ENCODE measurements around the gene SMS.
A peak's percentile ranks its signal among the peaks of the same experiment; 100 is the strongest.
"Not testable (repeated sequence)": the region's sequence is repeated elsewhere in the genome, so short reads cannot be mapped to it uniquely, and the experiment has no call there.

SMS gene

GRCh38 chrX:21940356-21940829 lies at the start of gene SMS:
Gene SMS, plus strand, starts transcription at chrX:21940709. Its CDS starts 116 bp downstream, at chrX:21940825.
- DNase-seq, result peak; percentile 61

- no peak for DNase-seq
Measured at GRCh38 chrX:21905313-21905712, 35.2 kb upstream of the SMS start.

- no peak for DNase-seq
Measured at GRCh38 chrX:21905953-21906352, 34.6 kb upstream of the SMS start.

- no peak for DNase-seq
Measured at GRCh38 chrX:21907260-21907659, 33.2 kb upstream of the SMS start.

DNA sequence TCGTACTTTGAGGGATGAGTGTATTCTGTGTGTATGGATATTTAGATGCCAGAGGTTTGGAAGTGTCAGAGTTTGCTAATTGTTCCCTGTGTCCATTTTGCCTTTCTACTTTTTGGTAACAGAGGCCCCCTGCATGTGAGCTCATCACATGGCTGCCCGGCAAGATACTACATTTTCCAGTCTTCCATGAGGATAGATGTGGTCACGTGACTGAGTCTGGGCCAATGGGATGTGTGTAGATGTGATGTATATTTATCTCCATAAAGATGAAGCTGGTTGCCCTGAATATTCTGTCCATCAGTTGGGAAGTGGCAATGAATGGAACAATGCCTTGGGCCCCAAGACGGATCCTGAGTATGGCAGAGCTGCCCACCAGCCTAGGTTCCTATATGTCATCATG lies 29.0 kb upstream of the SMS start:
- no peak for DNase-seq

DNA sequence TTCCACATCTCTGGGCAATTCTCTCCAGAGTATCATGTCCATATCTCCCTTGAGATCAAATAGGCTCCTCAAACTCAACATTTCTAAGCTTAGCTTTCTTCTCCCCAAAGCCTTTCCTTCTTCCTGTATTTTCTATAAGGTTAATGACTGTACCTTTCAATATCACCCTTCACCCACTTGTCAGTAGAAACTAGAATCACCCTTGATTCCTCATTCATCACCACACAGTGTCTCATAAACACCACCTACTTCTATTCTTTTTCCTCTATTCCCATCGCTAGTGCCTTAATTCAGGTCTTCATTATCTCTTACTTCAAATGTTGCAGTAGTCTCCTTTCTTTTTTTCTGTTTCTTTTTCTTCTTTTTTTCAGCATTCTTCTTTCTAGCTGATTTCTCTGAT lies 28.3 kb upstream of the SMS start:
- no peak for DNase-seq

- DNase-seq, result no peak
Measured at GRCh38 chrX:21912989-21913388, 27.5 kb upstream of the SMS start.

DNA sequence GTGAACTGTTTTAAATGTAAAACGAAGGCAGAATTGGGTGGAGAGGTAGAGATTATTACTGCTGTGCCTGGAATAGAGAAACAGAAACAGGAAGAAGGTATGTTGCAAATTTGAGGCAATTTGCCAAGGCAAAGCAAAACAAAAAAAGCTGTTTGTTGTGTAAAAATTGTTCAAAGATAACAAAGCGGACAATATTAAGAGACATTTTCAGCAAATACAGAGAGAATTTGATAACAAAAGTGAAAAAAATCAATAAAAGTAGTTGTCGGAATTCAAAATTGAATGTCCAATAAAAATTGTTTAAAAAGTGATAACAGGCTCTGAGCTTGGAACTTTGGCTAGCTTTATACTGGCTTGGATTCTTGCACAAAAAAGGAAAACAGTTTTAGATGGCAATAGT lies 14.4 kb upstream of the SMS start:
- DNase-seq, result no peak

DNA sequence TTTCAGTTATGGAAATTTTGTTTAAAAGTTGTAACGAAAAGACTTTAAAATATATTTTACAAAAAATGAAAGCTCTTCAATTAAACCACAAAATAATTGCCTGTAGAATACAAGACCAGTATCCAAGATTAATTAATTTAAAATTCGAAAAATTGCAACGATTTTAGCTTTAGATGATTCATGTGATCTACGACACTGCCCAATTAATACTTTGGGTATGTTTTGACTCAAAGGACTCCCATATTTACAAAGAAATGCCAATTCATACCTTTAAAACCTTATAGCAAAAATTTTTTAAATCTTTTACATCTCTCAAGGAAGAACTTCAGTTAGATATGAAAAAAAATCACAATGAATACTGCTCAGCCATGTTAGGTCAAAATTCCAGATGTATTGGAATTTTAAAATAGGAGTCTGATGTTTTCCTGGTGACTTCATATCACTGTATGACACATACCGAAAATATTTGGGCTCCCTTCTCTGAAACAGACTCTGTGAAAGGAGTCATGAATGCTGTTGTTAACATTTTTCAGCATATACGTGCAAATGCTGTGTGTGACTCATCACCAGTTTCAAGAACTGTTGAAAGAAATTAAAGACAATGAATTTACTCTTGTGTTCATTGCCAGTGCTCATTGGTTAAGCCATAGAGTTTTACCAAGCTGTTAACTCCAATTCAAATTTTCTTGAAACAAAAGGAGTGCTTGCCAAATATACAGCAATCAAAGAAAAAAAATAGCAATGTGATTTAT lies 13.8 kb upstream of the SMS start:
- no peak for DNase-seq

- no peak for DNase-seq
Measured at GRCh38 chrX:21929209-21929608, 11.3 kb upstream of the SMS start.

- DNase-seq, result no peak
Measured at GRCh38 chrX:21930986-21931385, 9.5 kb upstream of the SMS start.

GRCh38 chrX:21932292-21933002 lies 8.1 kb upstream of the SMS start:
- no peak for DNase-seq

- no peak for DNase-seq
Measured at GRCh38 chrX:21933077-21933476, 7.4 kb upstream of the SMS start.

DNA sequence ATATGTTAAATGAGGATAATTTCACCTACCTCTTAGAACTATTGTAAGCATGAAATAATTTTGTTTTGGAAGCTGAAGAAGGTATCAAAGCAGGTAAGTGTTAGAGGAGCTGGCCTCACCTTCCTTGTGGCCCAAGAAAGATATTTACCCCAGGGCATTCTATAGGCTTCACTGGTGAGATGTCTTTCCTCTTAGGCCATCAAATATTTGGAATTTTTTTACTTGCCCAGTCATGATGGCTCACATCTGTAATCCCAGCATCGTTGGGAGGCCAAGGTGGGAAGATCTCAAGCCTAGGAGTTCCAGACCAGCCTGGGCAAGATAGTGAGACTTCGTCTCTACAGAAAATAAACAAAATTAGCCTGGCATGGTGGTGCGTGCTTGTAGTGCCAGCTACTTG lies 6.1 kb upstream of the SMS start:
- no peak for DNase-seq

- DNase-seq, result no peak
Measured at GRCh38 chrX:21939906-21940305, 603 bp upstream of the SMS start.

DNA sequence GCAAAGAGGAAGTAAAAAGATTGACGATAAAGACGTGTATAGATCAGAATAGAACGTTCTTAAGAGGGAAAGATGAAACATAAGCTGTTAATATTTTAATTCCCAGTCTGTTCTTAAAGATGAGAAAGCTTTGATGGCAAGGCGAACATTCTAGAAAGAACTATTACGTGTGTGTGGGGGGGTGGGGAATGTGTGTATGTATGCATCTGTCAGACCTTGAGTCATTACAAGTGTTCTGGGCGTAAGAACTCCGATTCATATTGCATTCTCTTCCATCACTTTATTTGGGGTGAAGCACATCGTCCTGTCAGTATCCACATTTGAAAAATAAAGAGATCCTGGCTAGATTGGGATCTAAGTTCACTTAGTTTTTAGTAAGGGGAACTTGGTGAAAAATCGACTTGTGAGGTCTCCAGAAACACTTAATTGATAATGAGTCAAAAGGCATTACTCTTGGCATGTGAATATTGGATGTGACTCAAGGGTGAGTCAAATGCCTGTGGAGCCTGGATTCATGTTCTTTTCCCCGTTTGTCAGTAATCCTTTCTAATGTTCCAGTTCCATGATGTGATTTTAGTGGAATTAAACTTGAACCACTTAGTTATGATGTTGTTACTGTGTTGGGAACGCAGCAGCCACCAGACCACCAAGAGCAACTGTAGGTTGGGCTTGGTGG lies 3.1 kb downstream of the SMS start:
- no peak for DNase-seq

DNA sequence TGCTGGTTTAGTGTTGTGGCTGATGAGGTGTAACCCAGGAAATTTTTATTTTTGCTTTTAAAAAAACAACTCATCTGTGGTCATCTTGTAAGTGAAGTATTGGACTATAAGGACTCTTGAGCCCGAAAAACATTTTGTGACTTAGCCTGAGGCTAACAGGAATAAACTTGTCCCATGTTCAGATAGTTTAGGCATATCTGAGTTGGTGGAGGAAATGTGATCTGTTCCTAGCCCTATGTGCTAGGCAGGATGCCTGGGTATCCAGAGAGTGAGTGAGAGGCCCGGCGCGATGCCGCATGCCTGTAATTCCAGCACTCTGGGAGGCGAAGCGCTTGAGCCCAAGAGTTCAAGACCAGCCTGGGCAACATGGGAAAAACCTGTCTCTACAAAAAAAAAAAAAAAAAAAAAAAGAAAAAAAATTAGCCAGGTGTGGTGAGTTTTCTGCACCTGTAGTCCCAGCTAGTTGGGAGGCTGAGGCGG lies 3.7 kb downstream of the SMS start:
- no peak for DNase-seq

DNA sequence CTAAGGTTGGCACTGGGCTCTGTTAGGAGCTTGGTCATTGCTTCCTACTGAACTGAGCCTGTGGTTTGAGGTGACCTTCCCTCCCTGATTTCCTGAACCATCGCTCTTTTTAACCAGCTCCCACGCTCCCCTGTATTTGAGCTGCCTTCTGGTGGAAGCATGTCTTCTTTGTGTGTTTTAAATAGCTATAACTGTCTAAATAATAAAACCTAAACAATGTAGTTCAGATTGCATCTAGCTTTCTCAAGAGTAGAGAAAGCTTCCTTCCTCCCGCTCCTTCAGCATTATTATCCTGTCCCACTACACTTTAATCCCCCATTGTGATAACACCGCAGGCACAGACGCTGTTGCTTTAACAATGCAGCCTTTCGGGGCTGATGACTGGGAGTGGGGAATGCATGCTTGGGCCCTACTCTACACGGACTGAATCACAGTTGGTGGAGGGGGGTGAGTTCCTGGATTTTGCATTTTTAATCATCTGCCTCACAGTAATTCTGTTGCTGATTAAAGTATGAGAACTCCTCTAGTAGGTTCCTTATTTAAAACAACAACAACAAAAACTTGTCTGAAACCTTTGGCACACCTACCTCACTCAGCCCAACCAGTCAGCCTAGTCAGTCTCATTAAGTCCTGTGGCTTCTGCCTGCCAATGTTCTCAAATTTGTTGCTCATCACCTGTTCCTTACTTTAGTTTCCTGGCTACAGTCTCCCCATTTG lies 6.6 kb downstream of the SMS start:
- no peak for DNase-seq

DNA sequence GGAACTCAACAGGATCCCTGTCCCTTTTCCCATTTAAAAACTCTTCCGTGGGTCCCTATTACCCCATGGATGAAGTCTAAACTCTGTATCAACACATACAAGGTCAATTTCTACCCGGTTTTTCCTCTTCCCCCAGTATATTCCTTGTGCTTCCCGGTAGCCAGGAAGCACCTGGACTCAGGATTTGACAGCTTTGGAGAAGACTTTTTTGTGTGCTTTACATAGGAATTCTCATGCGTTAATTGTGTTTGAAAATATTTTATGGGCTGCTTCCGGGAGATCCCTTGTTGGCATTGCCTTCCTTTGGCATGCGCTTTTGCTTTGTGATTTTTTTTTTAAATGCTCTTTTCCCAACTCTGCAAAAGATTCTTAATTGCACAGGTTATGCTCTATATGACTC lies 7.2 kb downstream of the SMS start:
- no peak for DNase-seq

- DNase-seq, result no peak
Measured at GRCh38 chrX:21948897-21949578, 8.5 kb downstream of the SMS start.

- no peak for DNase-seq
Measured at GRCh38 chrX:21949689-21950088, 9.2 kb downstream of the SMS start.

DNA sequence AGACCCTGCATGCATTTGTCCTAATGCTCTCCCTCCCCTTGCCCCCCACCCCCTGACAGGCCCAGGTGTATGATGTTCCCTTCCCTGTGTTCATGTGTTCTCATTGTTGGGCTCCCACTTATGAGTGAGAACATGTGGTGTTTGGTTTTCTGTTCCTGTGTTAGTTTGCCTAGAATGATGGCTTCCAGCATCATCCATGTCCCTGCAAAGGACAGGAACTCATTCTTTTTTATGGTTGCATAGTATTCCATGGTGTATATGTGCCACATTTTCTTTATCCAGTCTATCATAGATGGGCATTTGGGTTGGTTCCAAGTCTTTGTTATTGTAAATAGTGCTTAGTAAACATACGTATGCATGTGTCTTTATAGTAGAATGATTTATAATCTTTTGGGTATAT lies 10.0 kb downstream of the SMS start:
- not testable (repeated sequence) for DNase-seq

DNA sequence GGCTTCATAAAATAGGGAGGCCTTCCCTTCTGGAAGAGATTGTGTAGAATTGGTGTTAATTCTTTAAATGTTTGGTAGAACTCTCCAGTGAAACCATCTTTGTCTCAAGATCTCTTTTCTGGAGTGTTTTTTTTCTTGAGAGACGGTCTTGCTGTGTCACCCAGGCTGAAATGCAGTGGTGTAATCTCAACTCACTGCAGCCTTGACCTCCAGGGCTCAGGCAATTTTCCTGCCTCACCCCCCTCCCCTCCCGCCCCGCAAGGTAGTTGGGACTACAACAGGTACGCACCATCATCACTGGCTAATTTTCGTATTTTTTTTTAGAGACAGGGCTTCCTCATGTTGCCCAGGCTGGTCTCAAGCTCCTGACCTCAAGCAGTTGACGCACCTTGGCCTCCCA lies 12.1 kb downstream of the SMS start:
- DNase-seq, result no peak

Data from NCI-H2171 (cell line).